Mucosa of descending colon (tissue), 3 donors: ENCODE results near the gene GLYR1. TPM values are rescaled to one million over a fixed set of nuclear protein-coding genes. Genes with fewer than 3 reads are reported as not detected.

Experiments
- ATAC-seq: fragments of 200-7000 bp; cut with Tn5 transposase; one replicate; pipeline ENCODE4 v1.9.1; 2020; ENCODE audit warnings: mild to moderate bottlenecking, moderate library complexity
- DNase-seq, 3 donors: peaks; one replicate each; pipeline ENCODE4 v3.0.0-alpha.2; 2020
- H3K36me3 ChIP-seq: fragments of 200-600 bp; one replicate; pipeline ENCODE4 v1.8.0; 2021; ENCODE audit warnings: low read depth, mild to moderate bottlenecking
- H3K4me1 ChIP-seq: fragments of 200-600 bp; one replicate; pipeline ENCODE4 v1.8.0; 2021; ENCODE audit warnings: low read depth, mild to moderate bottlenecking
- H3K4me3 ChIP-seq: fragments of 200-600 bp; one replicate; pipeline ENCODE4 v1.8.0; 2021; ENCODE audit warnings: mild to moderate bottlenecking
- H3K9me3 ChIP-seq: fragments of 200-600 bp; one replicate; pipeline ENCODE4 v1.8.0; 2021; ENCODE audit warnings: mild to moderate bottlenecking
- intact Hi-C, 2 donors: fragments of 100-400 bp; cut with DNase I in 1 of 2; cut with micrococcal nuclease in 1 of 2; formaldehyde crosslinking; loops; one replicate each; pipeline versions ENCODE4 v1.11.0 to v1.11.1; 2022; cut with DNase I, micrococcal nuclease
- total RNA-seq, 3 donors: library from RNA; stranded (reverse); fragmentation: NEBNext Ultra II Directional in 2 of 3; extraction: Animal tissue kit (Norgen Biotek cat#: 25700) in 2 of 3; gene quantifications; one replicate each; pipeline versions ENCODE4 v1.2.1 to v1.2.4, GENCODE V29; 2021 to 2023
- TF ChIP-seq, protein P1 (sequence below): fragments of 200-600 bp; IDR thresholded peaks from one replicate; pipeline ENCODE4 v1.8.0; 2022; ENCODE audit warnings: antibody characterized with exemption, mild to moderate bottlenecking
- donor health status: DM: no; HTN: no; CAD: no; lungs with moderate emphysema.
- donor health status: DM: no; HTN: no; CAD: no.
- donor health status: DM: no; HTN: yes; CAD: no.

The GLYR1 gene
- total RNA-seq, 3 donors from 2014 or later = 110 to 123 (median 111) TPM

DNA sequence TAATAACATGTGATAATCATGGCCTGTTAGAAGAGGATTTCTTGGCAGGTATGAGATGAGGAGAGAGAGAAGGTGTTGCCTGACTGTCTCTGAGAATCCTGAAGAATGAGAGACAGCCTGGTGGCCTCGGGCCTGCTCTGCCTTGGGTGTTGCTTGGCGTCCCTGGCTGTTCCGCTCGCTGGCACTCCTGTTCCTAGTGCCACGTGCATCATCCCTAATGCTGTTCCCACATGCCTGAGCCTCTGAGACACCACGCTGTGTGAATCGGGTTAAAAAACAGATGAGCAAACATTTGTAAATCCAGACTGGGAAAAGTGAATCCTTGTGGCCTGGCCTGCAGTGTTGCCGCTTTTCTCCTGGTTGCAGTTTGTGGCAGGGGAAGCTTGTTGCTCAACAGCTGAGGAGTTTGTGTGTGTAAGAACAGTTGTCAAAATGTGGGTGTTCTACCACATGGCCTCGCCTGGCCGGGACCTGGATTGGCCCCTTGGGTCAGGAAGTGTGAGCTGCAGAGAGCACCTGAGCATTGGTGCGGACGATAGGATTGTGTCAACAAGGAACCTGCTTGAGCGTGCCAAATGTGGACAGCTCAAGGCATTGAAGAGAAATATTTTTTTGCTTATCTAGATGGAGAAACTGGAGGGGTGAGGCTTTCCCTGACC is 22.2 kb upstream of the GLYR1 start:
- DNase-seq (no peak), ATAC-seq (peak; percentile 40)
- Histone ChIP-seq H3K9me3 (no peaks in the 10 kb centered on the region), H3K4me1 (no peaks in the 10 kb centered on the region), H3K36me3 (peaks cover 7% of the 10 kb centered on the region), H3K4me3 (no peak overlapping the region)
- intact Hi-C loops = no loop called here
- TF ChIP-seq, protein P1, sequence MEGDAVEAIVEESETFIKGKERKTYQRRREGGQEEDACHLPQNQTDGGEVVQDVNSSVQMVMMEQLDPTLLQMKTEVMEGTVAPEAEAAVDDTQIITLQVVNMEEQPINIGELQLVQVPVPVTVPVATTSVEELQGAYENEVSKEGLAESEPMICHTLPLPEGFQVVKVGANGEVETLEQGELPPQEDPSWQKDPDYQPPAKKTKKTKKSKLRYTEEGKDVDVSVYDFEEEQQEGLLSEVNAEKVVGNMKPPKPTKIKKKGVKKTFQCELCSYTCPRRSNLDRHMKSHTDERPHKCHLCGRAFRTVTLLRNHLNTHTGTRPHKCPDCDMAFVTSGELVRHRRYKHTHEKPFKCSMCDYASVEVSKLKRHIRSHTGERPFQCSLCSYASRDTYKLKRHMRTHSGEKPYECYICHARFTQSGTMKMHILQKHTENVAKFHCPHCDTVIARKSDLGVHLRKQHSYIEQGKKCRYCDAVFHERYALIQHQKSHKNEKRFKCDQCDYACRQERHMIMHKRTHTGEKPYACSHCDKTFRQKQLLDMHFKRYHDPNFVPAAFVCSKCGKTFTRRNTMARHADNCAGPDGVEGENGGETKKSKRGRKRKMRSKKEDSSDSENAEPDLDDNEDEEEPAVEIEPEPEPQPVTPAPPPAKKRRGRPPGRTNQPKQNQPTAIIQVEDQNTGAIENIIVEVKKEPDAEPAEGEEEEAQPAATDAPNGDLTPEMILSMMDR = no peak

DNA sequence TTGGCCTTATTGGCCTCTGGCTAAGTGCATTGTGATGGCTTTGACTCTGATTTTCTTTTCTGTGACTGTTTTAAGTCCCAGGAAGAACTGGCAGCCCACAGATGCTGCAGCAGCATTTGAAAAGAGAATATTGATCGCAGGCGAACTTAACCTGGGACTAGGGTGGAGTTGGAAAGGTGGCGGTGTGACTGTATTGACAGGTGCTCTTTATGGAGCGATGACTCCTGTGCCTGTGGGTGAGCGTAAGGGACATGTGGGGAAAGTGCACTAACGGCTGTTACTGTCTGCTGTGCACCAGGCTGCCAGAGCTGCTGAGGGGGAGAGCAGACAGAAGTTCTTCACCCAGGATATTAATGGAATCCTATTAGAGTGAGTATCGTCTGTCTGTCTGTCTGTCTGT is 21.4 kb upstream of the GLYR1 start:
- ATAC-seq (peak; percentile 77), DNase-seq (no peak)
- Histone ChIP-seq H3K4me1 (no peaks in the 10 kb centered on the region), H3K36me3 (peaks cover 7% of the 10 kb centered on the region), H3K4me3 (no peak overlapping the region), H3K9me3 (no peaks in the 10 kb centered on the region)
- TF ChIP-seq, protein P1 = no peak
- intact Hi-C loops = no loop called here

DNA sequence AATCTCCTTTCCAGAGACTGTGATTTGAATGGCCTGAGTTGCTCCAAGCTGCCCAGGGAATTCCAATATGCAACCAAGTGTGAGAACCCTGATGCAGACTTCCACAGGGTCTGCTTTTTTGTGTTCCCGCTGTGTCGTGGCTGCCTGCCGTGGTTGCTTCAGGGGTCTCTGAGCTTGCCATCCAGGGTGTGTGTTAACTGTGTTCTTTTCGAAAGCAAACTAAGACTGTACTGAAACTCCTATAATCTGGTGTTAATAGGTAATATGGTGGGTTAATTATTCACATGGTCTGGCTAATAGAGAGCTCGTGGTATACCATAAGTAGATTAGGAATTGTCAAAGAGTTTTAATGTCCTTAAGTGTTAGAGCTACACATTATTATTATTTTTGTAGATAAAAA is 20.9 kb upstream of the GLYR1 start:
- no peak for DNase-seq
- no peak for ATAC-seq
- H3K36me3 ChIP-seq = peaks cover 7% of the 10 kb centered on the region

DNA sequence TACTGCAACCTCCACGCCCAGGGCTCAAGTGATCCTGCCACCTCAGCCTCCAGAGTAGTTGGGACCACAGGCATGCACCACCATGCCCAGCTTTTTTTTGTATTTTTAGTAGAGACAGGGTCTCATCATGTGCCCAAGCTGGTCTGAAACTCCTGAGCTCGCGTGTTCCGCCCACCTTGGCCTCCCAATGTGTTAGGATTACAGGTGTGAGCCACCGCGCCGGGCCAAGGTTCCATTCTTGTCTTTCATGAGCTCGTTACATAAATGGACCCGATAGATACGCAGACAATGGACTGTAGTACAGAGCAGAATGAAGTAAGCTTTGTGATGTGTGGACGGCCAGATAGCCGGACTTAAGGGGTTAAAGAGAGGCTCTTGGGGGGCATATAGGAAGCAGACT is 19.5 kb upstream of the GLYR1 start:
- no peaks in the 10 kb centered on the region for H3K4me1 ChIP-seq
- DNase-seq (no peak), ATAC-seq (no peak)
- no peak overlapping the region for H3K4me3 ChIP-seq
- H3K36me3 ChIP-seq = peaks cover 7% of the 10 kb centered on the region
- H3K9me3 ChIP-seq = no peaks in the 10 kb centered on the region
- TF ChIP-seq, protein P1 = no peak
- intact Hi-C loops = no loop called here

More for the DNA sequence above, 20.9 kb upstream of the GLYR1 start:
- intact Hi-C loops = no loop called here
- Histone ChIP-seq H3K4me1 (no peaks in the 10 kb centered on the region), H3K9me3 (no peaks in the 10 kb centered on the region), H3K4me3 (no peak overlapping the region)
- TF ChIP-seq, protein P1 = no peak

DNA sequence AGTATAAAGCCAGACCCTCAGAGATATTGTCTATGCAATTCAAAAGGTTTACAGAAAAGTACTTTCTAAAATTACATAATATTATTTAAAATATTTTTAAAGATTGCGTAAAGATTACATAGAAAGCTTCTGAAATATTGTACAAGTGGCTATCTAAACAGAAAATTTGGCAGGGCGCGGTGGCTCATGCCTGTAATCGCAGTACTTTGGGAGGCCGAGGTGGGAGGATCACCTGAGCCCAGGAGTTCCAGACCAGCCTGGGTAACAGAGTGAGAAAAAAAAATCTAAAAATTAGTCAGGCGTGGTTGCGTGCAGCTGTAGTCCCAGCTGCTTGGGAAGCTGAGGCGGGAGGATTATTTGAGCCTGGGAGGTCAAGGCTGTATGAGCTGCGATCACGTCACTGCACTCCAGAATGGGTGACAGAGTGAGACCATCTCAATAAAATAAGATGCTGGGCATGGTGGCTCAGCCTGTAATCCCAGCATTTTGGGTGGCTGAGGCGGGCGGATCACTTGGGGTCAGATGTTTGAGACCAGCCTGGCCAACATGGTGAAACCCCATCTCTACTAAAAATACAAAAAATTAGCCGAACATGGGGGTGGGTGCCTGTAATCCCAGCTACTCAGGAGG is 18.3 kb upstream of the GLYR1 start:
- Histone ChIP-seq H3K4me3 (no peak overlapping the region), H3K36me3 (peaks cover 6% of the 10 kb centered on the region), H3K4me1 (no peaks in the 10 kb centered on the region), H3K9me3 (no peaks in the 10 kb centered on the region)
- TF ChIP-seq, protein P1 = no peak
- ATAC-seq = no peak
- DNase-seq = no peak
- intact Hi-C loops = no loop called here
